GM19035 (cell line): ENCODE measurements around the gene KCNJ5.

Experiments used
- ATAC-seq: cut with Tn5 transposase; IDR thresholded peaks from one replicate; pipeline ENCODE4 v1.9.1; 2021; ENCODE audit not compliant: unreplicated experiment

KCNJ5 gene

GRCh38 chr11:128946648-128947047 is 55.5 kb downstream of the KCNJ5 start:
- no peak for ATAC-seq

GRCh38 chr11:128947773-128948172 is 56.6 kb downstream of the KCNJ5 start:
- ATAC-seq, result no peak

DNA sequence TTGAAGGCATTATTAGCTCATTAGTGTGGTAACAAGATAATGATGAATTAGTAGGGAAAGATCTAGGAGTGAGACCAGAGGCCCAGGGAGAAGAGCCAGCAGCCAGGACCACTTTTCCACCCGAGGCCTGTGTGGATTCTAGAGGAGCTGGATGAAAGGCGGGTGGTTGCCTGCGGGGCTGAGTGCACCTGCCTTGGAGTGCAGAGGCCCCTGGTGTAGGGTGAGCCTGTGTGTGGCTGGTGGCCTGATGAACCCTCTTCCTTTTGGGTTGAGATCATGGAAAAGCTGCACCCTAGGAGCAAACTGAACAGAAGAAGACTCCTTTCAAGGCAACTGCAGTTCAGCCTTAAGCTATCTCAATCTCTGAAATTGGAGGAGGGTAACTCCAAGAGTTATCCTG is 57.4 kb downstream of the KCNJ5 start:
- ATAC-seq, result no peak

- no peak for ATAC-seq
These were observed 58.8 kb downstream of the KCNJ5 start for GRCh38 chr11:128949791-128950454.

DNA sequence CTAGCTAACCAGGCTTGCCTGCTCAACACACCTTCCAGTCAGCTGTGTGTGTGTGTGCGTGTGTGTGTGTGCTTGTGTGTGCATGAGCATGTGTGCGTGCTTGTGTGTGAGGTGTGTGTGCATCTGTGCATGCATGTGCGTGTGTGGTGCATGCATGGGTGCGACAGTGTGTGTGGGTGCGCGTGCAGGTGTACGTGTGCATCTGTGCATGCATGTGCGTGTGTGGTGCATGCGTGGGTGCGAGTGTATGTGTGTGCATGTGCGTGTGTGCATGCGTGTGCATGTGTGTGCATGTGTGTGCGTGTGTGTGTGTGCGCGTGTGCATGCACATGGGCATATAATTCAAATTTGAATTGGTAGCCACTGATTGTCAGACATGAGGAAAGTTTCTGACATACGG is 62.0 kb downstream of the KCNJ5 start:
- no peak for ATAC-seq

GRCh38 chr11:128955636-128956035 is 64.5 kb downstream of the KCNJ5 start:
- no peak for ATAC-seq

DNA sequence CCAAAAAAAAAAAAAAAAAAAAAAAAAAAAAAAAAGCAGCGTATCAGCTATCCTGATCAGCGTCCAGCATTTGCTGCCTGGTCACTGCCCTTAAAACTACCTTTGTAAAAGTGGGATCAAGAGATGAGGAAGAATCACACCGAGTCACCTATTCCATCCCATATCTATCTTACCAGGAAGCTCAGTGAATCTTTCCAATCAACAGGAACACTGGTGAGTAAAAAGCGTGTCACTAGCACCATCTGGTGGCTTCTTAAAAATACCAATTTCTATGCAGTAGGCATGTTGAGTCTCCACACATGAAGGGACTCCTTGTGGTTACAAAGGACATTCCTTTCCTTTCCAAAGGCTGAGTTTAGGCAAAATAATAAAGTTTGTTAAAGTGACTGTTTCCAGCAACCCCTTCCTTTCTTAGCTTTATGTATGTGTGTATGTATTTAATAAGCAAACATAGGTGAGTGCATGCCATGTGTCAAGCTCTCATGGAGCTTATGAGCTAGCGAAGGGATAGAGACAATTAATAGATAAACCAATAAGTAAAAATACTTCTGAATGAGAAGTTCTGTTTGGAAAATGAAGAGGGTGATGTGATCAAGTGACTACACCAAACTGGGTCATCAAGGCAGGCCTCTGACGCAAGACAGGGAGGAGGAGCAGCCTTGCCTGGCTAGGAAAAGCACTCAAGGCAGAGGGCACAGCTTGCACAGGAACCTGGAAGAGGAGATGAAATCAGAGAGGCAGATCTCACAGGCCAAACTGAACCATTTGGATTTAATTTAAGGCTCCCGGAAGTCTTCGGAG is 65.4 kb downstream of the KCNJ5 start:
- peak; percentile 64 for ATAC-seq

- ATAC-seq, result no peak
These were observed 66.0 kb downstream of the KCNJ5 start for GRCh38 chr11:128957202-128957482.

DNA sequence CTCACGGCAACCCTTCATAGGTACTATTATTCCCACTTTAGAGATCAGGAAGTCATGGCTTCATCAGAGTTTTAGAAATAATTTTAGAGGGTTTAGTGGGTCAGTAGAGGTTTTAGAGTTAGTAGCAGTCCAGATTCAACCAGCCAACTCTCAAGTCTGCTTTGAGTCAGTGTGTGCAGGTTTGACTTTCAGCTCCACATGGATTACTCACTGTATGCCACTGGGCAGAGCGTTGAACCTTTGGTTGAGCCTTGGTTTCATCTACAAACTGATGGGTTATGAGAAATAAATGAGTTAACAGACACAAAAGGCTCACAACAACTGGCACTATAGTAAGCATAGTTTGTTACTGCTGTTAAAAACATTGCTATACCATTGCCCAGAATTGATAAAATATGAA is 70.5 kb downstream of the KCNJ5 start:
- no peak for ATAC-seq

GRCh38 chr11:128962896-128963295 is 71.7 kb downstream of the KCNJ5 start:
- ATAC-seq, result no peak

DNA sequence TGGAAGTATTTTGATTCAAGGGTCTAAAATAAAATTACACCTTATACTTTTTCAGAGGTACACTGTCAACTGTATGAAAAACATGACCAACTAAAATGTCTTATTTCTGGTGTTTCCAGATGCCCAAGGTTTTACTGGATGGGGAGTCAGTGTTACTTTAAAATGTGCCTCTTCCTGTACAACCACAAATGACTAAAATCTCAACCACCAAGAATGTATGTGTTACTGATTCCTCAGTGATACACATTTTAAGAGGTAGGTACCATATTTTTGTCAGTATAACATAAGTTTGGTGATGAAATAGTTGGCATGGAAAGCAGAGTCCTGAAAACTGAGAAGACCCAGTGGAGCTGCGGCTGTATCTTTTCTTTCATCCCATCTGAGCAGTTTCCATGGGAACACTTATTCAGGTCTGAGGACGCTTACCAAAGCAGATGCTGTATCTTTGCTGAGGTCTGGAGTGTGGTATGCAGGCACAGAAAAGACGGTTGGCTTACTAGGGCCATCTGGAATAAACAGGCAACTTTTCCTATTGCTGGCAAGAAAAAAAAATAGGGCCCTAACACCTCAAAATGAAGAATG is 72.7 kb downstream of the KCNJ5 start:
- ATAC-seq, result no peak

DNA sequence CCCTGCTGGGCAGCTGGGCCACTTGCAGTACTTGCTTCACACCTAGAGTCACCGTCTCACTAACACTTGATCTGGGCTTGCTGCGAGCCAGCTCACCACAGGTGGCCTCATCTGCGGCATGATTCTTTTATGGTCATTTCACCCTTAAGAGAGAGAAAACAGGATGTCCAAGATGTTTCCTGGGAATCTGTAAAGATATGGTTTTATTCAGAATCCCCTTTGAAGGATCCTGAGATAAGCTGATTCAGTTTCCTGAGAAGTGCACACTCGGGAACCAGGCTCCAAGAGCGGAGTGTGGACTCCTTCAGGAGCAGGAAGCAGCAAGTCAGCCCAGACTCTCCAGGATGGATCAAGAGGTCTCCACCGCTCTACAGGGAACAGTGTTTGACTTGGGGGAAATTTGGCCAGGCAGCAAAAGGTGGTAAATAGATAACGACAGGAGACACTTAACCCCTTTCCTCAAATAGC is 73.3 kb downstream of the KCNJ5 start:
- ATAC-seq, result no peak

DNA sequence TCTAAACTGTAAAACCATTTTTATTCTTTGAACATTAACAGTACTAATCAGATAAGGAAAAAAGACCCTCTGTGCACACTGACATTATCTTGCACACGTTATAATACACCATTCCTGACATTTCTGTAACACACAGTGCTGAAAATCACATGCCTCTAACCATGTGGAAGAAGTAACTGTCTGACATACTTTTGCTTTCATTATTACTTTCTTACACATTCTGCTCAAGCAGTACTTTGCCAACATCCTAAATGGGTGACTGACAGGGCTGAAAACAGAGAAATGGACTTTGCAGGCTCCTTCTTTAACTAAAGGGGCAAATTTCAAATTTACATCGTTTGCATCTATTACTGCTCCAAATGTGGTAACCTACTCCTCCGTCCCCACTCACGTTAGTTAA is 74.3 kb downstream of the KCNJ5 start:
- peak; percentile 96 for ATAC-seq

- no peak for ATAC-seq
These were observed 76.4 kb downstream of the KCNJ5 start for GRCh38 chr11:128967578-128967977.

DNA sequence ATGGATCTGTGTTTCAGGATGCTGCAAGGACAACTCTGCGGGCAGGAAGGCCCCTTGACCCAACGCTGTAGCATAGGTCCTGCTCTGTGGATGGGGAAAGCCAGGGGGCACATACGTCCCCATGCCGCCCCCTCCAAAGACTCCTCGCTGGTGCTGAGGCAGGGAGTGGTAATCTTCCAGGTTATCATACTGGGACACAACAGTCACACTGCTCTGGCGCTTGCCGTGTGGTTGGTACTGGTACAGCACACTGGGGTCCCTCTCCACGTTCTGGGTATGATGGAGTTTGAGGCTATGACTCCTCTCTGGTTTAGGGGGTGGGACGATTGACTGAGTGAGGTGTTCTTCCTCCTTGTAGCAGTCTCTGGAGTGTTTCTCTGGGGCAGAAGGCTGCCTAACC is 77.8 kb downstream of the KCNJ5 start:
- ATAC-seq, result no peak
